NCI-H446 treated with DMSO at 0.1 percent for 48 hours (cell line): ENCODE data around the gene PARD3B.

ENCODE experiments used
- DNase-seq: peaks from one replicate; lab custom pipeline; 2025; lab: John Stamatoyannopoulos, UW

Gene PARD3B

GRCh38 chr2:205655779-205656456 is 1110.6 kb downstream of the PARD3B start:
- DNase-seq = no peak

- no peak for DNase-seq
Observed at GRCh38 chr2:205656461-205656860, 1111.2 kb downstream of the PARD3B start.

GRCh38 chr2:205656941-205657340 is 1111.7 kb downstream of the PARD3B start:
- no peak for DNase-seq

GRCh38 chr2:205657579-205657978 is 1112.3 kb downstream of the PARD3B start:
- no peak for DNase-seq

GRCh38 chr2:205658068-205658467 is 1112.8 kb downstream of the PARD3B start:
- no peak for DNase-seq

GRCh38 chr2:205658572-205658971 is 1113.3 kb downstream of the PARD3B start:
- no peak for DNase-seq

GRCh38 chr2:205659922-205660321 is 1114.6 kb downstream of the PARD3B start:
- no peak for DNase-seq

- no peak for DNase-seq
Observed at GRCh38 chr2:205660521-205661124, 1115.3 kb downstream of the PARD3B start.

- no peak for DNase-seq
Observed at GRCh38 chr2:205661281-205661680, 1116.0 kb downstream of the PARD3B start.

- no peak for DNase-seq
Observed at GRCh38 chr2:205662206-205662965, 1117.1 kb downstream of the PARD3B start.

GRCh38 chr2:205665791-205666190 is 1120.5 kb downstream of the PARD3B start:
- no peak for DNase-seq
